Heart left ventricle (tissue), 13 donors: ENCODE data around the gene MYO5B.

Experiments
- CTCF ChIP-seq, 12 donors: fragments of 200-600 bp; sonication (generic) in 4 of 12; IDR thresholded peaks; one replicate each; pipeline versions ENCODE4 v1.5.0 to v1.8.0; 2018 to 2022; ENCODE audit warnings: antibody characterized with exemption in 12 of 12, mild to moderate bottlenecking in 5 of 12
- POLR2A ChIP-seq, 2 donors: fragments of 450-650 bp; IDR thresholded peaks; one replicate each; pipeline ENCODE4 v1.6.1; 2017; ENCODE audit warnings: antibody characterized with exemption in 2 of 2, mild to moderate bottlenecking in 2 of 2, moderate library complexity in 2 of 2
- donor health status: ischemic (EF 13 %, LVEDD 7.1; RV severe dilation, severe dysfunction).
- donor health status: DM: no; HTN: yes; CAD: no.
- donor health status: DM: no; HTN: no; CAD: no.
- donor health status: ischemic (EF 25% LVEDD 6.9; RV normal size, moderate dysfunction).
- donor health status: ischemic (EF 25% LVEDD 5.7; RV mildly dilated, moderate dysfunction).
- donor health status: ischemic (EF 35%, LVEDD 5.7; RV mildly dilated, moderate dysfunction).
- donor health status: nonischemic (EF 11% LVEDD 7.7; RV severe dilation, severe dysfunction).
- donor health status: DM: yes; HTN: yes; CAD: no.
- donor health status: PGD.
- donor health status: ischemic (EF 29% LVEDD 5.4; RV normal size, mild dysfunction).
- donor health status: nonischemic (EF 23%, LVEDD 6.1; RV moderate dilation, normal function).

- TF ChIP-seq CTCF (IDR thresholded peaks at IDR 0.05), result no peak
- TF ChIP-seq POLR2A (IDR thresholded peaks at IDR 0.05), result no peak
Measured at GRCh38 chr18:50172367-50172766, 22.6 kb downstream of the MYO5B start.
